MG63 (cell line): Measurements from ENCODE around the gene METTL17. TPM values are rescaled to one million over a fixed set of nuclear protein-coding genes. Genes with fewer than 3 reads are reported as not detected.
"Not testable (repeated sequence)": the region's sequence is repeated elsewhere in the genome, so short reads cannot be mapped to it uniquely, and the experiment has no call there.

Source experiments
- DNase-seq: peaks from one replicate; pipeline ENCODE4 v3.0.0-alpha.2; 2020
- H3K27me3 ChIP-seq: fragments of 250-450 bp; sonication (Bioruptor Pico); 2 replicates; pipeline ENCODE4 v1.5.1; 2020; ENCODE audit warnings: mild to moderate bottlenecking, moderate library complexity
- H3K36me3 ChIP-seq: fragments of 250-450 bp; sonication (Bioruptor Pico); 2 replicates; pipeline ENCODE4 v1.5.1; 2020; ENCODE audit warnings: mild to moderate bottlenecking, moderate library complexity
- H3K4me3 ChIP-seq: fragments of 250-450 bp; sonication (Bioruptor Pico); 2 replicates; pipeline ENCODE4 v1.5.1; 2020; ENCODE audit warnings: mild to moderate bottlenecking, moderate library complexity
- H3K9me3 ChIP-seq: fragments of 250-450 bp; sonication (Bioruptor Pico); 2 replicates; pipeline ENCODE4 v1.5.1; 2020; ENCODE audit warnings: mild to moderate bottlenecking, moderate library complexity
- total RNA-seq: library from RNA; depleted of rRNA; stranded (reverse); fragments of >200 nt; shearing (Covaris generic); gene quantifications from 2 replicates; pipeline ENCODE4 v1.2.3, GENCODE V29; 2014; ENCODE audit warnings: low replicate concordance

The METTL17 gene
- total RNA-seq, 1 experiment from 2014 or later = 46.7 TPM

DNA sequence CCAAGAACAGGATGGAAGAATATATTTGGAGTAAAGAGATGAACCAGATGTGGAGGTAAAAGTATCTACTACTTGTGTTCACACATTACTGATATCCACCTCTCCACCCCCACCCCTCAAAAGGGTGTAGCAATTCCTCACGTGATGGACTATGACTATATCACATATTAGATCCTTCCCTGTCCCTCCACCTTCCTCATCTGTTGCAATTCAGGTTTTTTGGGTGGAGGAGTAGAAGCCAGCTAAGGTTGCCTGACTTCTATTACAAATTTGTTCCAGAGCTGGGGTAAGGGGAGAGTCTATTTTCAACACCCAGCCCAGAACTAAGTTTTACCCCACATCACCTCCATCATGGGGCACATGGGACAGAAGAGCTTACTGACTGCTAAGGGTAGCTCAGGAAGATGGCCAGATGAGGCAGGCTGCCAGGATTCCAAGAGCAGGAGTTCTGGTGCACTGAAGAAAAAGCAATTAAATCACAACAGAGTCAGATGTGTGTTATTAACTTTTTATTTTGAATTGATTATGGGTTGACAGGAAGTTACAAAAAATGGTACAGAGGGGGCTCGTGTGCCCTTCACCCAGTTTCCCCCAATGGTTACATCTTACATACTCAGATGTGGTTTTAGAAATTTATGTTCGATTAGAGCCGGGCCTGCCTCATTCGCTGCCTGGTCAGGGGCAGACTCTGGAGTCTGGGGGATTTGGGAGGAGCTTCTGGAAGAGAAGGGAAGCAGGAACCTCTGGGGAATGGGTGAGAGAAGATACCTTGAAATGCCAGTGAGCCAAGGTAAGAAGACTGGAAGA lies 42.7 kb downstream of the METTL17 start:
- H3K9me3 ChIP-seq = no peaks in the 10 kb centered on the region
- no peaks in the 10 kb centered on the region for H3K36me3 ChIP-seq
- no peak for DNase-seq
- H3K27me3 ChIP-seq = no peaks in the 10 kb centered on the region
- H3K4me3 ChIP-seq = no peak overlapping the region

DNA sequence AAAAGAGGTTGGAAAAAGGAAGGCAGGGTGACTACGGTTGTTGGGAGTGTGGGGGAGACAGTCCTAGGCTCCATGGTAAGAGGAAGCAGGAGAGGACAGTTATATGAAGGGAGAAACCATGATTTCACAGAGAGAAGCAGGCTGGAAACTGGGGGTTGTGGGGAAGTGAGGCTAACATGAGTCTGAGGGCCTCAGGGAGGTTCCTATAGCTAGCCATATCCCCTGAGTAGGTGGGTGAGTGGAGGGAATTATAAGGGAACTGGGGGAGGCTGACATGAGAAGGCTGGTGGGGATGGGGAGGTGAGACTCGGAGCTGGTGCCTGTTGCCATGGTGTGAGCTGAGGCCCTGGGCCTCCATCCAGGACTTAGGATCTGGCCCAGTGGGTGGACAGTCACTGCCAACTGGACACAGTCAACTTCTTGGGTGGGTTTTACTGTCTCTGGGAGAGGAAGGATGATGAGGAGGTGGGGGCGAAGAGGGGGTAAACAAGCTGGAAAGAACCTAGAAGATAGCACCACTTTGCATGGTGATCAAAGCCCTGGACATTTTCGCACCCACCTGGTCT lies 43.4 kb downstream of the METTL17 start:
- H3K27me3 ChIP-seq = no peaks in the 10 kb centered on the region
- H3K9me3 ChIP-seq = no peaks in the 10 kb centered on the region
- no peak overlapping the region for H3K4me3 ChIP-seq
- no peak for DNase-seq
- no peaks in the 10 kb centered on the region for H3K36me3 ChIP-seq

DNA sequence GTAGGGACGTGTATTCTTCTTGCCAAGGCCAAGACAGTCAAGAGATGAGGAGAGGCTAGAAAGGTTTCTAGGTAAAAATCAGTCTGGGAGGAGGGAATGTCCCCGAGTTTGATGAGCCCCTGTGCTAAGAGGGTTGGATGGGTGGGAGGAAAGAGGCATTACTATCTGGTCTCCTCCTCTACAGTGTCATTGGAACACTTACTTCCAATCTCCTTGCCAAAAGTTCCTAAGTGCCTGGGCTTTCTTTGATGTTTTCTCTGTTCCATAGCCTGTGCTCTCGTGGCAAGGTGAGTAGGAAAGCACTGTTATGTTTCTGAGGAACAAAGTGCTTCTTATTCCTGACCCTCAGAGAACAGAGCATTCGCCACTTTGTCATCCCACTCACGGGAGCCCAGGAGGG lies 44.9 kb downstream of the METTL17 start, which contains the start of gene RNASE13:
RNASE13 (minus strand) TSS at position 101 of the 400 bp plus-strand sequence. CDS start 519 bp downstream, outside the sequence.
- no peak for DNase-seq
- no peaks in the 10 kb centered on the region for H3K9me3 ChIP-seq
- no peaks in the 10 kb centered on the region for H3K27me3 ChIP-seq
- H3K4me3 ChIP-seq = no peak within 1 kb of the TSS
- no peaks in the 10 kb centered on the region for H3K36me3 ChIP-seq

DNA sequence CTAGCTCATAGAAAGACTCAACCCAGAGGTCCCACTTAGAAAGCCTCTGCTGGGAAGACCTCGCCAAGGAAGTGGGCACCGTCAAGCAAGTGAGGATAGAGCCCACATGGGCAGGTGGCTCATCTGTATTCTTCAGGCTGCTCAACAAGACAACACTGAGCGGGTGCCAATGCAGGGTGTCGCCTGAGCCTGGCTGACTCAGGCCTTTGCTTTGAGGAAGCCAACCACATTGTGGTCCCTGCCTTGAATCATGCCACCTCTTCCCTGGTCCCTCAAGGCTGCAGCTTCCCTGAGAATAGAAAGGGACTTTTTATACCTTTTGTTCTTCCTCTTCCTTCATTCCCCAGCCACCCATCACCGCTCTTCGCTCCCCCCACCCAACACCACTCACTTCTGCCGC lies 47.0 kb downstream of the METTL17 start:
- no peaks in the 10 kb centered on the region for H3K9me3 ChIP-seq
- no peak for DNase-seq

GRCh38 chr14:21037156-21037555 lies 47.4 kb downstream of the METTL17 start:
- Histone ChIP-seq H3K36me3 (no peaks in the 10 kb centered on the region), H3K4me3 (no peak overlapping the region), H3K27me3 (no peaks in the 10 kb centered on the region), H3K9me3 (no peaks in the 10 kb centered on the region)
- no peak for DNase-seq

More for the DNA sequence above, 47.0 kb downstream of the METTL17 start:
- H3K27me3 ChIP-seq = no peaks in the 10 kb centered on the region
- H3K4me3 ChIP-seq = no peak overlapping the region
- H3K36me3 ChIP-seq = no peaks in the 10 kb centered on the region

- H3K4me3 ChIP-seq = no peak overlapping the region
- H3K36me3 ChIP-seq = no peaks in the 10 kb centered on the region
- no peaks in the 10 kb centered on the region for H3K9me3 ChIP-seq
- peak; percentile 64 for DNase-seq
- H3K27me3 ChIP-seq = no peaks in the 10 kb centered on the region
Observed at GRCh38 chr14:21038441-21039422, 49.0 kb downstream of the METTL17 start.

DNA sequence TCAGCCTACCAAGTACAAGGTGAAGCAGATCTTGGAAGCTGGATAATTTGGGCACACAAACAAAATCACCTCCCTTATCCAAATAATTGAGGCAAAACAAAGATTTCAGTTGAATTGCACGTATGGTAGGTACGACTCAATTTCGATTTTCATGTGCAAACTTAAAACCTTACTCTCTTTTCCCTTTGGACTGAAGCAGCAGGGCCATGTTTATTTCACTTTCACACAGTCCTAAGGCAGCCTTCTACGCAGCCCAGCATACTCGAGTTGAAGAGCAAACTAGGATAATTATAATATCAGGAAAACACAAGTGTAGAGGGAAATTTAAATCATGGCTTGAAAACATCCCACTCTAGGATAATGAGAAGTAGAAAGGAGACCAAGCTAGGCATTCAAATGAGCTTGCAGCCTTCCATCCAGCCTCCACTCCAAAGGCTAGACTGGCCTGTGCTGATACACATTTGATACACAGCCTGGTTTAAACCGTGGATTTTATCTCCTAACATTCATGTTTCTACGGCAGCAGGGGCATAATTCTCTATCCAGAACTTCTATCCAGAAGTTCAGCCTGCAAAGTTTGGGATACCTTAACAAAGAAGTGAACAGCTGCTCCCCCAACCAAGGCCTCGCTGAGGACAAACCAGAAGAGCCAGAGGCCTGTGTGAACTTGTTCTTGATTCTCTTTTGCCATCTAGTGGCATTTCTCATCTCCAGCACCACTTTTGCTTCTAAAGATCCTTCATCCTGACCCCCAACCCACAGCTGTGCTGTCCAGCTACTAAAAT lies 50.0 kb downstream of the METTL17 start:
- no peaks in the 10 kb centered on the region for H3K36me3 ChIP-seq
- DNase-seq = no peak
- no peaks in the 10 kb centered on the region for H3K9me3 ChIP-seq
- no peak overlapping the region for H3K4me3 ChIP-seq
- H3K27me3 ChIP-seq = no peaks in the 10 kb centered on the region

GRCh38 chr14:21040370-21040925 lies 50.7 kb downstream of the METTL17 start:
- H3K27me3 ChIP-seq = no peaks in the 10 kb centered on the region
- DNase-seq = no peak
- H3K4me3 ChIP-seq = no peak overlapping the region
- no peaks in the 10 kb centered on the region for H3K9me3 ChIP-seq
- H3K36me3 ChIP-seq = no peaks in the 10 kb centered on the region

- DNase-seq, H3K4me3 ChIP-seq, H3K36me3 ChIP-seq, H3K9me3 ChIP-seq, H3K27me3 ChIP-seq: not testable (repeated sequence)
Observed at GRCh38 chr14:21040941-21041340, 51.2 kb downstream of the METTL17 start.

DNA sequence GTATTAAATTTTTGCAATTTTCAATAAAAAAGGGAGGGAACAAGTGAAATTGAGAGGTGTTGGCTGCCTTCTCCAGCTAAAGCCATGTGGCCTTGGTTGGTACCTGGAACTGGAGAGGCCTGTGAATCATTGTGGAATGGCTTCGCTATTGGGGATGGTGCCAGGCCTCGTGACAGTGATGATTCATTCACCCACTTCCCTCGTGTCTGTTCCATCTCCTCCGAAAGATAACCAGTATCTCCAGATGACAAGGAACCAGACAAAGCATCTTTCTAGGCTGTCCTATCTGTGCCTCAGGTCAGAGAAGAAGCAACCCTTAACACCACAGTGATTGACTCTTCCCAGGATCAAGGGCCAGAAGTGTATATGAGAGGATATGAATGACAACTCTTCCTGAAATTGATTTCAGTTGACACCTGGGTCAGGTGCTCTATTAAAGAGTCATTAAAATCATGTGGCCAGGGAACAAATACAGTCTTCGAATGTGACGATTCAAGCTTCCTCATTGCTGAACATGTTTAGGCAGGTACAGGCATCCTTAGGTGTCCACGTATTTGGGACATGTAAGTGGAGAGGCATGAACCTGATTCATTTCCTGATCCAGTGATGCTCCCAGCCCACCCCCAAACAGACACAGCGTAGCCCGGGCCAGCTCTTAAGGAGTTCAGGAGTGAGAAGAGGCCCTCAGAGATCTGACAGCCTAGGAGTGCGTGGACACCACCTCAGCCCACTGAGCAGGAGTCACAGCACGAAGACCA lies 52.1 kb downstream of the METTL17 start, which contains the start of gene RNASE7:
RNASE7 (plus strand) TSS at position 687 of the 758 bp plus-strand sequence. CDS start 631 bp downstream, outside the sequence.
- no peak for DNase-seq
- H3K27me3 ChIP-seq = no peaks in the 10 kb centered on the region
- no peaks in the 10 kb centered on the region for H3K9me3 ChIP-seq
- H3K36me3 ChIP-seq = no peaks in the 10 kb centered on the region
- H3K4me3 ChIP-seq = no peak within 1 kb of the TSS

DNA sequence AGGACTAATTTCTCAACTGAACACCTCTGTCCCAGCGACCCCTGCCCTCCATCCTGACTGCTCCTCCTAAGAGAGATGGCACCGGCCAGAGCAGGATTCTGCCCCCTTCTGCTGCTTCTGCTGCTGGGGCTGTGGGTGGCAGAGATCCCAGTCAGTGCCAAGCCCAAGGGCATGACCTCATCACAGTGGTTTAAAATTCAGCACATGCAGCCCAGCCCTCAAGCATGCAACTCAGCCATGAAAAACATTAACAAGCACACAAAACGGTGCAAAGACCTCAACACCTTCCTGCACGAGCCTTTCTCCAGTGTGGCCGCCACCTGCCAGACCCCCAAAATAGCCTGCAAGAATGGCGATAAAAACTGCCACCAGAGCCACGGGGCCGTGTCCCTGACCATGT lies 53.1 kb downstream of the METTL17 start:
- Histone ChIP-seq H3K4me3 (no peak overlapping the region), H3K36me3 (no peaks in the 10 kb centered on the region), H3K9me3 (no peaks in the 10 kb centered on the region), H3K27me3 (no peaks in the 10 kb centered on the region)
- no peak for DNase-seq

- no peaks in the 10 kb centered on the region for H3K27me3 ChIP-seq
- no peak overlapping the region for H3K4me3 ChIP-seq
- no peak for DNase-seq
- no peaks in the 10 kb centered on the region for H3K36me3 ChIP-seq
- no peaks in the 10 kb centered on the region for H3K9me3 ChIP-seq
Observed at GRCh38 chr14:21043387-21043973, 53.7 kb downstream of the METTL17 start.

GRCh38 chr14:21043974-21044618 lies 54.3 kb downstream of the METTL17 start:
- H3K27me3 ChIP-seq = no peaks in the 10 kb centered on the region

More at GRCh38 chr14:21043974-21044618, 54.3 kb downstream of the METTL17 start:
- DNase-seq = no peak
- Histone ChIP-seq H3K36me3 (no peaks in the 10 kb centered on the region), H3K4me3 (no peak overlapping the region), H3K9me3 (no peaks in the 10 kb centered on the region)
